Calu3 (cell line): Measurements from ENCODE around the gene IMMP2L. TPM values are rescaled to one million over a fixed set of nuclear protein-coding genes. Genes with fewer than 3 reads are reported as not detected.

Source experiments
- BruUV-seq: library from RNA; stranded (reverse); fragments of 400-500 nt; replicated peaks from 2 replicates; lab custom pipeline; 2021; lab: Mats Ljungman, UMichigan
- CTCF ChIA-PET: fragments of 300-600 bp; sonication (Branson Sonifier 250); formaldehyde crosslinking; loops from one replicate; lab custom pipeline; 2022; ENCODE audit warnings: antibody characterized with exemption; lab: Charles Lee
- DNase-seq: peaks from one replicate; pipeline ENCODE4 v3.0.0; 2022
- H3K27ac Mint-ChIP-seq: one replicate; pipeline ENCODE4 v1.8.0; 2022; ENCODE audit warnings: mixed read lengths; ENCODE audit not compliant: unreplicated experiment
- H3K27me3 Mint-ChIP-seq: one replicate; pipeline ENCODE4 v1.8.0; 2022; ENCODE audit warnings: mixed read lengths; ENCODE audit not compliant: unreplicated experiment
- H3K36me3 Mint-ChIP-seq: one replicate; pipeline ENCODE4 v1.8.0; 2022; ENCODE audit warnings: mild to moderate bottlenecking, moderate library complexity, mixed read lengths; ENCODE audit not compliant: insufficient read depth, unreplicated experiment
- H3K4me1 Mint-ChIP-seq: one replicate; pipeline ENCODE4 v1.8.0; 2022; ENCODE audit warnings: mild to moderate bottlenecking, low read depth, mixed read lengths; ENCODE audit not compliant: unreplicated experiment
- H3K4me3 Mint-ChIP-seq: one replicate; pipeline ENCODE4 v1.8.0; 2022; ENCODE audit warnings: mild to moderate bottlenecking, low read depth, moderate library complexity, mixed read lengths; ENCODE audit not compliant: unreplicated experiment
- H3K9me3 Mint-ChIP-seq: one replicate; pipeline ENCODE4 v1.8.0; 2022; ENCODE audit warnings: low read depth, mixed read lengths; ENCODE audit not compliant: unreplicated experiment
- CTCF ChIP-seq: fragments of 200-600 bp; IDR thresholded peaks from one replicate; pipeline ENCODE4 v1.8.0; 2022; ENCODE audit warnings: antibody characterized with exemption; ENCODE audit not compliant: unreplicated experiment
- intact Hi-C: fragments of 100-400 bp; cut with micrococcal nuclease; formaldehyde crosslinking; loops from one replicate; pipeline ENCODE4 v1.10.0; 2022; ENCODE audit not compliant: unreplicated experiment
- total RNA-seq: library from RNA; stranded (reverse); gene quantifications from 2 replicates; pipeline ENCODE4 v1.2.3, GENCODE V29; 2022

IMMP2L gene
- total RNA-seq, 1 experiment from 2014 or later, result 28.6 TPM

- Mint-ChIP-seq H3K9me3 (peaks cover 3% of the 10 kb centered on the region), H3K27ac (no peak overlapping the region), H3K36me3 (no peaks in the 10 kb centered on the region), H3K4me3 (no peak overlapping the region), H3K4me1 (no peaks in the 10 kb centered on the region), H3K27me3 (no peaks in the 10 kb centered on the region)
- CTCF ChIA-PET, result no interaction called here
- no peak for DNase-seq
- intact Hi-C loops, result no loop called here
- no peak for TF ChIP-seq CTCF
- BruUV-seq, result no TSS peak
Measured at GRCh38 chr7:110621289-110621688, 941.0 kb downstream of the IMMP2L start.

- no peak for TF ChIP-seq CTCF
- CTCF ChIA-PET, result no interaction called here
- Mint-ChIP-seq H3K36me3 (no peaks in the 10 kb centered on the region), H3K9me3 (peaks cover 3% of the 10 kb centered on the region), H3K27ac (no peak overlapping the region), H3K4me1 (no peaks in the 10 kb centered on the region), H3K4me3 (no peak overlapping the region), H3K27me3 (no peaks in the 10 kb centered on the region)
- DNase-seq, result no peak
- no TSS peak for BruUV-seq
- intact Hi-C loops, result no loop called here
Measured at GRCh38 chr7:110620110-110620735, 942.1 kb downstream of the IMMP2L start.
